ENCODE measurements around the gene BCR.

- TF ChIP-seq CTCF (IDR thresholded peaks at IDR 0.05) (no peak), ZNF138 (CRISPR knock-in tag; conservative IDR thresholded peaks at IDR 0.05) (no peak), ZNF423 (CRISPR knock-in tag; IDR thresholded peaks at IDR 0.05) (no peak), ERG (CRISPR knock-in tag; IDR thresholded peaks at IDR 0.05) (no peak)
These were observed 112.4 kb downstream of the BCR start for GRCh38 chr22:23292453-23293350.

All from WTC11 (cell line).